Activated CD4-positive, alpha-beta T cell treated with anti-CD3 and anti-CD28 coated beads for 48 hours (primary cell): ENCODE data around the gene PRKAG1.
A peak's percentile ranks its signal among the peaks of the same experiment; 100 is the strongest.

Experiments used
- DNase-seq: peaks from one replicate; pipeline ENCODE4 v3.0.0-alpha.2; 2020

PRKAG1 gene

GRCh38 chr12:49049566-49050224 is 31.1 kb upstream of the PRKAG1 start:
- DNase-seq, result no peak

- no peak for DNase-seq
Observed at GRCh38 chr12:49048953-49049352, 30.4 kb upstream of the PRKAG1 start.

- DNase-seq, result no peak
Observed at GRCh38 chr12:49046129-49046895, 27.7 kb upstream of the PRKAG1 start.

GRCh38 chr12:49044660-49045059 is 26.1 kb upstream of the PRKAG1 start:
- no peak for DNase-seq

- peak; percentile 90 for DNase-seq
Observed at GRCh38 chr12:49043856-49044258, 25.3 kb upstream of the PRKAG1 start.

GRCh38 chr12:49043241-49043640 is 24.7 kb upstream of the PRKAG1 start:
- no peak for DNase-seq

DNA sequence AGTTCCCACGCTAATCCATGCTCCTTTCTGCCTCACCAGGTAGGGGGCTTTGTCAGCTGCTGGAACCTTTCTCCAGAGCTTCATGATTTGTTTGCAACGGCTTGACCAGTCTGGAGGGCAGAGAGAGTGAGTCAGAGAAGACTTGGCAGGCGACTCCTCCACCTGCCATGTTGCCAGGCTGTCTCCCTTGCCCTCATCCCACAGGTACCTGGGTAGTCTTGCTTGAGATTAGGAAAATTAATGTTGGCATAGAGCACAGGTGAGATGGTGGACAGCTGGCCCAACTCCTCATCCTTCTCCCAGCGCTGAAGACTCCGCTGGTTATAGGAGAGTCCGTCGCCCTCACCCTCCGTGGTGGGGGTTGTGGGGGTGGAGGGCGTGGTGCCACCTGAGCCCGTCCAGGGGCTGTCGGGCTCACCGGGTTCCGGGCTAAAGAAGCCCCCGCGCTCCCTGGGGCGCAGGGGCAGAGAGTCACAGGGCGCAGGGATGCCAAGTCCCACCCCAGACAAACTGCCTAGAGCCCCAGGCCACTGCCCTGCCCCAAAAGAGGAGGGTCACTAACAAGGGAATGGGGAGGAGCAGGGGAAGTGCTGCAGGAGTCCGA is 23.4 kb upstream of the PRKAG1 start:
- no peak for DNase-seq

DNA sequence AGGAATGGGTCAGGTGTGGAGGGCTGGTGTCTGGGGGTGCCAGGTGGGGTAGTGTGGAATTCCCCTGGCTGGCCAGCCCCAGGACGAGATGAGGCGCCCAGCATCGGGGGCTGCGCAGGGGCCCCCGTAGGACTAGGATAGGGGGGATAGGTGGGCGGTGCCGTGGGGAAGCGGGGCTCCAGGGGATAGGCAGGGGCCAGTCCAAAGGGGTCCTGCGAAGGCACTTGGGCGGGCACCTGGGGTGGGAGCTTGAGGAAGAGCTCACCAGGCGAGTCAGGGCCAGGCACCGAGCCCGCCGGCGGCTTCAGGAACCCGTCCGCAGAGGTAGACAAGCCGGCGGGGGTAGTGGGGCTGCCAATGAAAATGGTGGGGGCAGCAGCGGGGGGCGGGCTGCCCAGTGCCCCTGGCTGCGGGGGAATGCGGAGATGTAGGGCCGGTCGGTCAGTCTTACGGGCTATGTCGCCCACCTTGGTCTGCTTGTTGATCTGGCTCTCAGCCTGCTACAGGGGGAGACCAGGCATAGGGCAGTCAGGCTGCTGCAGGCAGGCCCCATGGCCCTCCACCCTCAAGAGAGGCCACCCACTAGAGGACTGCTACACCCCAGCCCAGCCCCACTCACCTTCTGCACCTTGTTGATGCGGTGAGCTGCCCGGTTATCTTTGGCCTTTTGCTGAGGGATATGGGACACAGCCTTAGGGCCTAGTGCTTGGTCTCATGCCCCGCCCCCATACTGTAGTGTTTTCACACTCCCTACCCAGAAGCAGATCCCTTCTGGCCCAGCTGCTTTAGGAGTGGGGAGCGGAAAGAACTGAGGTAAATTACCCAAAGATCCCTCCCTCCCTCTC is 22.7 kb upstream of the PRKAG1 start:
- no peak for DNase-seq

- no peak for DNase-seq
Observed at GRCh38 chr12:49040364-49040855, 21.8 kb upstream of the PRKAG1 start.

DNA sequence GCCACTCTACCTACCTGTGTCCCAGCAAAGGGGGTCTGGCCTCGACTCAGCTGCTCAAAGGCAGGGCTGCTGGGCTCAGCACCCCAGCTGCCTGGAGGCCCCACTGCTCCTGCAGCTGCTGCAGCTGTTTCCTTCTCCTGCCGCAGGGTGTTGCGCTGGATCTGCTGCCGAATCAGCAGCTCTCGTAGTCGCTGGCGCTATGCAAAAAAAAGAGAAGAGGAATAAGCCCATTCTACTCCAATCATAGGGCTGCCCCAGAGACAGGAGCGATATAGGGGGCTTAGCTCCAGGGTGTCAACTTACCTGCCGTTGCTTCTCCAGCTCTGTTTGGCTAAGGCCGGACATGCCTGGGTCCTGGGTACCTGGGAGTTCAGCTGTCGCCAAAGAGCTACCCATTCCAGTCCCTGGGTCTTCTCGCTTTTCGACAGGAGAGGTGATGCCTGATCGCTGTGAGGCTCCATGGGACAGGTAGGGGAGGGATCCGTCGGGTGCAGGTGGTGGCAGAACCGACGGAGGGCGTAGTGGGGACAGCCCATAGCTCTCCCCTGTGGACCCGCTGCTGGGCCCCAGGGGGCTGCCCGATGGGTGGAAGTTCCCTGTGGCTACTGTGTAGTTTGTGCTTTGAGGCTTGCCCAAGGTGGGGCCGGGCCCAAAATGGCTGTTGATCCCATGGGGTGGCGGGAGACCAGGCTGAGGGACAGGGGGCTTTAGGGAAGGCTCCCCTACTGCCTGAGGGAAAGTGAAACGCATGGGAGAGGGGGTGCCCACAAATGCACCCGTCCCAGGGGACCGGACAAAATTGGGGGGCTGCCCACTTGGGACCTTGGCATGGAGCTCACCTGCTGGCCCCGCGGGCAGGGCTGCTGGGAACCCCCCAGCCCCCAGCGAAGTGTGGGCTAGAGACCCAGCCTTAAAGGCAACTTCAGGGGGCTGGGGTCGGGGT is 21.1 kb upstream of the PRKAG1 start:
- DNase-seq, result no peak

DNA sequence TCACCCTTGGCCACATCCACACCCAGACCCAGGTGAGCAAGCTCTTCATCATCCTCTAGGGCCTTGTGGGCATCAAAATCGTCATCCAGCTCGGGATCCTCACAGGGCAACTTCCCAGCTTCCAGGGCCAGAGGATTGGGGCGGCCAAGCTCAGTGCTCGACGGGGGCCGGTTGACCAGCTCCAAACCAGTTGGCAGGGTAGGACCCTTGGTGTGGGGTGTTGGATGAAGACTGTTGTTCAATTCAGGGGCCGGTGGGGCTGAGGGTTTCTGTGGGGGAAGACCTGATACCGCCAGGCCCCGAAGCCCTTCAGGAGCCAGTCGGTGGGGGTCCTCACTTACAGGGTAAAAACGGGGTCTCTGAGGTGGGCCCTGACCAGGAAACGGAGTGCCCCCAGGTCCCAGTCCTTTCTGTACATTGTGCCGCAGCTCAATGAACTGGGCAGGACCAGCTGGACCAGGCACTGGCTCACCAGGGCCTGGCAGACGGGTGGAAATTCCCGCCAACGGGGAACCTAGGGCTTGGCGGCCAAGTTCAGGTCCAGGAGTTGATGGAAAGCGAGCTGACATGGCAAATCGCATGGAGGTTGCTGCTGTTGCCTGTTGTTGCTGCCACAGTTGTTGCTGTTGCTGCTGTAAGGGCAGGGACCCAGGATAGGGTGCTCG is 19.8 kb upstream of the PRKAG1 start:
- no peak for DNase-seq

DNA sequence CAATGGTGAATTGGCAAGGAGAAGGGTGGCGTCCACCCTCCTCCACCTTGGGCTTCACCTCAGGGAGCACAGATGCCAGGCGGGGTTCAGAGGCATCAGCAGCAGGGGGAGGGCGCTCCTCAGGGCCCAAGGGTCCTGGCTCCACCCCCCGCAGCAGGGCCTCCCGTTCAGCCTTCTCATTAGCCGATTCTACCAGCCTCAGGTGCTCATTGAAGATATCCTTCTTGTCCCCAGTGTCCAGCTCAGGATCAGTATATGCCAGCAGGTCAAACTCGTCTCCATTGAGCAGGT is 19.3 kb upstream of the PRKAG1 start:
- no peak for DNase-seq

GRCh38 chr12:49037111-49037946 is 18.8 kb upstream of the PRKAG1 start:
- no peak for DNase-seq

DNA sequence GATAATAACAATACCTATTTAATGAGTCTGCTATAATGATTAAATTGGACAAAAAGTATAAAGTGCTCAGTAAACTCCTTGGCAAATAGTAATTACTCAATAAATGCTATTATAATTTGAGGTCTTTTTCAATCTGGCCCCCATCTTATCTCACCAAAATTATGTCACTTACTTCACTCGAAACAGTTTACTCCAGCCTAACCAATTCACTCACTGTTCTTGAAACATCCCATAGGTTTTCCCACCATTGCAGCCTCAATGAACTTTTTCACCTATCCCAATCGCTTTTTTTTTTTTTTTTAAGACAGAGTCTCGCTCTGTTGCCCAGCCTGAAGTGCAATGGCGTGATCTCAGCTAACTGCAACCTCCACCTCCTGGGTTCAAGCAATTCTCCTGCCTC is 17.5 kb upstream of the PRKAG1 start:
- DNase-seq, result no peak

- DNase-seq, result no peak
Observed at GRCh38 chr12:49034286-49034622, 15.7 kb upstream of the PRKAG1 start.

- DNase-seq, result no peak
Observed at GRCh38 chr12:49033611-49034285, 15.2 kb upstream of the PRKAG1 start.

GRCh38 chr12:49032679-49033447 is 14.3 kb upstream of the PRKAG1 start:
- no peak for DNase-seq

DNA sequence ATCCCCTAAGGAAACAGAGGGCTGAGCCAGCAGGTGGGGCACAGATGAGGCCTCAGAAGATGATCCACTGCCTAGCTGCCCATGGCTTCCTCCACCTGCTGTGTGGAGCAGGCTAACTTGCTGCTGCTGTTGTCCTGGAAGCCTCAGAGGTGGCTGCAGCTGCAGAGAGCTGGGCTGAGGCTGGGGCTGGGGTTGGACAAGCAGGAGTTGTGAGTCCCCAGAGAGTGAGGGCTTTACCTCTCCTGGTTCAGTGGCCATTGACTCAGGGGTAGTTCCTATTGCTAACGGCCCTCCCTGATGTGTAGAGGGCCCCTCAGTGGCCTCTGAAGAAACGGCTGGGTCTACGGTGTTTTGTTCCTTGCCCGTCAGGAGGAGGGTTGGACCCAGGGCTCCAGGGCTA is 13.7 kb upstream of the PRKAG1 start:
- no peak for DNase-seq

DNA sequence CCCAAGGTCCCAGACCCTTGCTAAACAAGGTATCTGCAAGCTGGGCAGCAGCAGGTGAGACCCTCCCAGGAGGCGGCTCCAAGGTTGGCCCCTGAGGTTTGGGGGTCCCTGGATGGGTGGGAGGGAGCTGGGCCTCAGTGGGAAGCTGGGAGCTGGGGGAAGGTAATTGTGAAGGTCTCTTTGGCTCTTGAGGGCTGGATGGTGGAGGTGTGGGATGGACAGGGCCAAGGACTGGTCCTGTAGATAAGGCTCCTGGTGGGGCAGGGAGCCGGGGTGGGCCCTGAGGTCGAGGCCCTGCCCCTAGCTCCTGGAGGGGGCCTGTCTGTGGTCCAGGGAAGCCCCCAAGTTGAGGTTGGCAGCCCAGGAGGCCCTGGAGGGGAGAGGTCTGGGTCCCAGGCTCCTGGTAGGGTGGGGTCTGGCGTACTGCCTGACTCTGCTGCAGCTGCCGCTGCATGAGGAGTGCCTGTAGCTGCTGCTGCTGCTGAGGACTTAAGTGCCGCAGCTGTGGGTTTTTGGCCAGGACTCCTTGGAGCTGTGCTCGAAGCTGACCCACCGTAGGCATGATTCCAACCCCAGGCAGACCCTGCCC is 13.1 kb upstream of the PRKAG1 start:
- no peak for DNase-seq
